ENCODE measurements around the gene KLHL17.
"Not testable (repeated sequence)": the region's sequence is repeated elsewhere in the genome, so short reads cannot be mapped to it uniquely, and the experiment has no call there.

Gene KLHL17

DNA sequence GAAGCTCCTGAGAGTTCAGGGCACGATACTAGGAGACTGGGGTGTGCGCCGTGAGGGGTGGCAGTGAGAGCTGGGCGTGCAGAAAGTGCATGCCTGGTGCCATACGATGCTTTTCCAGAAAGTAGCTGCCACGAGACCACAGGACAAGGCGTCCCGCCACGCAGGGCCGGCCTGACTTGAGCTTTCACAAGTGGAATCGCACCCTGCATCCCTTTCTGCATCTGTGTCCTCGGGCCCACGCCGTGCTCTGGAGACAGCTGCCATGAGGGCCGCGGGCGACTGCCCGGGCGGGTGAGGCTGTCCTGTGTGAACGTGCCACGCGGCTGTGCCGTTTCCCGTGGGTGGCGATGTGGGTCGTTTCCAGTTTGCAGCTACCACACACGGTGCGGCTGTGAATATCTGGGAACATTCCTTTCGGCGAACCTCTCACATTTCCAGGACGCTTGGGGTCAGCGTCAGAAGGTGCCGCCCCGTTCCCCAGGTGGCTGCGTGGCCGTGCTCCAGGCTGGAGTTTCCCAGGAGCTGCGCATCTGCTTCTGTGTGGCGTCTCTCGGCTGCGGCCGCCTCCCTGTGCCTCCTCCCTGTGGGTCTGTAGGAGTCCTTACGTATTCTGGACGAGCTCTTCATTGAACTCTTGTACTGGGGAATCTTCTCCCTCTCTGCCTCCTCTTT lies 22.5 kb downstream of the KLHL17 start:
- DNase-seq: no peak

DNA sequence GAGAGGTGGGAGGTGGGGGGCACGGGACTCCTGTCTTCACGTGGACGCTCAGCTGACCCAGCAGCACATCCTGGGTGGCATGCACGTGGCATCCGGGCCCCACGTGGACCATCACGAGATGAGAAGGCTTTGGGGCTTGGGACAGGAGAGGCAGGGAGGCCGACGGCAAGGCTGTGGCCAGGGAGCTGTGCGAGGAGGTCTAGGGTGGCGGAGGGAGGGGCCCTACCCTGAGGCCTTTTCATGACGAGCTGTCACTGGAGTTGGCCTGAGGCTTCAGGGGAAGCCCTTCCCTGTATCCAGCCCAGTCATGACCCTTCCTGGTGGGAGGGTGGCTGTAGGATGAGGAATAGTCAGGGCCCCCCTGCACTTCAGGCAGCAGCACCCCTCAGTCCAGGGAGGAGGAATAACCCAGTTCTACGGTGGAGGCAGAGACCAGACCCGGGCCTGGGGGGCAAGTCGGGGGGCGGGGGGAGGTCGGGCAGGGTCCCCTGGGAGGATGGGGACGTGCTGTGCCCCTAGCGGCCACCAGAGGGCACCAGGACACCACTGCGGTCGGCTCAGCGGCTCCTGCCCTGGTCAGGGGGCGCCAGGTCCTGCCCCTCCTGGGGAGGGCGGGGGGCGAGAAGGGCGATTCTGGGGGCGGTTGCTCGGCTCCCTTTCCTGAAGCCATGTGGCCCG lies 23.6 kb downstream of the KLHL17 start:
- peak; percentile 40 for DNase-seq

DNA sequence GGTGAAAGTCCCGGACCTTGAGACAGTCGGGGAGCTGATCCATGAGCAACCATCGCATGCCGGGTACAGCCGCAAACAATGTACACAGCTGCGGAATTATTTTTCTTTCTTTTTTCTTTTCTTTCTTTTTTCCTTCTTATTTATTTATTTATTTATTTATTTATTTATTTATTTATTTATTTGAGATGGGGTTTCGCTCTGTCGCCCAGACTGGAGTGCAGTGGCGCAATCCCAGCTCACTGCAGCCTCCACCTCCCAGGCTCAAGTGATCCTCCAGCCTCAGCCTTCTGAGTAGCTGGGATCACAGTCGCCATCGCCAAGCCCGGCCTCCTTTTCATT lies 24.1 kb downstream of the KLHL17 start:
- no peak for DNase-seq

DNA sequence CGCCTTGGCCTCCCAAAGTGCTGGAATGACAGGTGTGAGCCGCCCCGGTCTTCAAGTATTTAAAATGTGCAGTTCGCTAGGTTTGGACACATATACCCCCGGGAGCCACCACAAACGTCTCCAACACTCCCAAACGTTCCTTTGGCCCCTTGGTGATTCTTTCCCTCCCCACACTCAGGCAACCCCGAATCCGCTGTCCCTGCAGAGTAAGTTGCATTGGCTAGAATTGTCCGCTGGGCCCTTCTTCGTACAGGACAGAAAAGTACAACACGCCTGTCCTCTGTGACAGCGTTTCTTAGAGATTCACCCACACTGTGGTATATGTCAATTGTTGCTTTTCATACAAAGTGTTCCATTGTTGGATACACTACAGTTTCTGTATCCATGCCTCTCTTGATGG lies 24.7 kb downstream of the KLHL17 start:
- no peak for DNase-seq

DNA sequence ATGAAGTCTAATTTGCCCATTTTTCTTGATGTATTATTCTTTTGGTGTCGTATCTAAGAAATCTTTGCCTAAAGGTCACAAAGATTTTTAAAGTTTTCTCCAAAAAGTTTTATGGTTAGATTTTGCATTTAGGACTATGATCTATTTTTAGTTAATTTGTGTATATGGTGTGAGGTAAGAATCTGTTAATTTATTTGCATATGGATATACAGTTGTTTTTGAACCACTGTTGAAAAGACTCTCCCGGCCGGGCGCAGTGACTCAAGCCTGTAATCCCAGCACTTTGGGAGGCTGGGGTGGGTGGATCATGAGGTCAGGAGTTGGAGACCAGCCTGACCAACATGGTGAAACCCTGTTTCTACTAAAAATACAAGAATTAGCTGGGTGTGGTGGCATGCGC lies 27.7 kb downstream of the KLHL17 start:
- DNase-seq: not testable (repeated sequence)

DNA sequence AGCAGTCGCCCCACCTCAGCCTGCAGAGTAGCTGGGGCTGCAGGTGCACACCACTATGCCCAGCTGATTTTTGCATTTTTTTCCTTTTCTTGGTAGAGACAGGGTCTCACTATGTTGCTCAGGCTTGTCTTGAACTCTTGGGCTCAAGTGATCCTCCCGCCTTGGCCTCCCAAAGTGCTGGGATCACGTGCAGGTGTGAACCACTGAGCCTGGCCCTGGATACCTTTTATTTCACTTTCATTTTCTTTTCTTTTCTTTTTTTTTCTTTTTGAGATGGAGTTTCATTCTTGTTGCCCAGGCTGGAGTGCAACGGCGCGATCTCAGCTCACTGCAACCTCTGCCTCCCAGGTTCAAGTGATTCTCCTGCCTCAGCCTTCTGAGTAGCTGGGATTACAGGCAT lies 30.9 kb downstream of the KLHL17 start:
- DNase-seq: not testable (repeated sequence)

DNA sequence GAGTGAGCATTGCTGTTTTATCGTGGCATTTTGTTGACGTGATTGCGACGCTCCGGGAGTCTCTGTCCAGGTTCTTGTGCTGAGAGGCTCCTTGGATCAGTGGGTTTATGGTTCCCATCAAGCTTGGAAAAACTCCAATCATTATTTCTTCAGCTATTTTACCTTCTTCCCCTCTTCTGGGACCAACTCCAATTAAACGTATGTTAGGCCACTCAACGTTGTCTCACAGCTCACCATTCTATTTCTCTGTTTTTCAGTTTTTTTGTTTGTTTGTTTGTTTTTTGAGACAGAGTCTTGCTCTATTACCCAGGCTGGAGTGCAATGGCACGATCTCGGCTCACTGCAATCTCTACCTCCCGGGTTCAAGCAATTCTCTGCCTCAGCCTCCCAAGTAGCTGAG lies 31.5 kb downstream of the KLHL17 start:
- no peak for DNase-seq

DNA sequence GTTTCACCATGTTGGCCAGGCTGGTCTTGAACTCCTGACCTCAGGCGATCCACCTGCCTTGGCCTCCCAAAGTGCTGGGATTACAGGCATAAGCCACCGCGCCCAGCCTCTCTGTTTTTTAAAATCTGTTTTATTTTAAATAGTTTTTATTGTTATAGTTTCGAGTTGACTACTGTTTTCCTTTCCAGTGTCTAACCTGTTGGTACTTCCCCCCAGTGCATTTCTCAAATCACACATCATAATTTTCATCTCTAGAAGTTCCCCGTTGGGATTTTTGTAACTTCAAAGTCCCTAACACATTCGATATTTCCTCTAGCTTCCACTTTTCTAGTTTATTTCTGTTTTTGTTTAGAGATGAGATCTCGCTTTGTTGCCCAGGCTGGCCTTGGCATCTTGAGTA lies 32.0 kb downstream of the KLHL17 start:
- no peak for DNase-seq

DNA sequence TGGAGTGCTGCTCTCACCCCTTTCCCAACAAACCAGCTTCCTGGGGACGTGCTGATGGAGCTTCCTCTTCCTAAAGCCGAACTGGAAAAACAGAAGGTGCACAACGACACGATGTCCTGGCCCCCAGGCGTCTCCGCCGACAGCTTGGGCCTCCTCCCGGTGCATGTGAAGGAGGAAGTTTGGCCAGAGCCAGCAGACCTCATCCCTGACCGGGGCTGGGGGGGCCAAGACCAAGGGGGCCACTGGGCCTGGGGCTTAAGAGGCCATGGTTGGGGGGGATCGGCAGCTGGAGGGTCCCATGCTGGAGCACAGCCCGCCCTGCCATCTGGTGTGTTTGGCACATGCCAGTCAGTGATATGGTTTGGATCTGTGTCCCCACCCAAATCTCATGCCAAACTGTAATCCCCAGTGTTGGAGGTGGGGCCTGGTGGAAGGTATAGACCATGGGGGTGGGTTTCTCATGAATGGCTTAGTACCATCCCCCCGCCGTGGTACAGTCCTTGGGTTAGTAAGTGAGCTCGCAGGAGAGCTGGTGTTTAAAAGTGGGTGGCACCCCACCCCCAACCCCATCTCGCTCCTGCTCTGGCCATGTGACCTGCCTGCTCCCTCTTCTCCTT lies 33.1 kb downstream of the KLHL17 start:
- no peak for DNase-seq

DNA sequence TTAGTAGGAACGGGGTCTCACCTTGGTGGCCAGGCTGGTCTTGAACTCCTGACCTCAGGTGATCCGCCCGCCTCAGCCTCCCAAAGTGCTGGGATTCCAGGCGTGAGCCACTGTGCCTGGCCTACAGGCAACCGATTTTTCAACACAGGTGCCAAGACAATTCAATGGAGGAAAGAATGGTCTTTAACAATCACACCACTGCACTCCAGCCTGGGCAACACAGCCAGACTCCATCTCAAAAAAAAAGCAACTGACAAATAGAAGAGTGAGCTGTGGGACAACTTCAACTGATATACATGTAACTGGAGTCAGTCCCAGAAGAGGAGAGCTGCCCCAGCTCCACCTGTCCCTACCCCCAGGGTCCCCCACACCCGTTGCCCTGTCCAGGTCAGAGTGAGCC lies 34.2 kb downstream of the KLHL17 start:
- DNase-seq: not testable (repeated sequence)

DNA sequence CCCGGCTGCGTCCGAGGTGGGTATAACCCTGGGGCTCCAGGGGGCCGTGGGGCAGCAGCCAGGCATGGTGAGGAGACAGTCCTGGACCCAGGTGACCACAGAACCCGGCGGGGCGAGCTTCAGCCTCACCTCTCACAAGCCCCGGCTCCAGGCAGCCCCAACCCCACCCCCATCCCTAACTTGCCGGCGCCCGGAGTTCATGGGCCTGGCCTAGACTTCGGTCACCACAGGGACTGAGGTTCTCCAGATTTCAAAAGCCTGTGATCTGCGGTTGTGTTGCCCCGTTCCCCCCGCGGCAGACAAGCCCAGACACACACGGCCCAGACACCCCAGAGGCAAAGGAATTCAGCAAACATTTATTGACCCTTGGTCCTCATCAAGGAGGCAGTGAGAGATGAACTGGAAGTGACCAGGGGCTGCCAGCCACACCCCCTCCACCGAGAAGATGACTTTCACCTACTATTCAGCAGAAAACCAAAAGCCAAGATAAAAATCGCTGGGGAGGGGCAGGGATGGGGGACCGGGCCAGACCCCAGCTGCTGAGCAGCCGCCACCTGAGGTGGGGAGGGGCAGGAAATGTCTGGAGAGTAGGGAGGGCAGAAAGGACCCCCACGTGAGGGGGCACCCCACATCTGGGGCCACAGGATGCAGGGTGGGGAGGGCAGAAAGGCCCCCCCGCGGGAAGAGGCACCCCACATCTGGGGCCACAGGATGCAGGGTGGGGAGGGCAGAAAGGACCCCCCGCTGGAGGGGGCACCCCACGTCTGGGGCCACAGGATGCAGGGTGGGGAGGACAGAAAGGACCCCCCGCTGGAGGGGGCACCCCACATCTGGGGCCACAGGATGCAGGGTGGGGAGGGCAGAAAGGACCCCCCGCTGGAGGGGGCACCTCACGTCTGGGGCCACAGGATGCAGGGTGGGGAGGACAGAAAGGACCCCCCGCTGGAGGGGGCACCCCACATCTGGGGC lies 35.6 kb downstream of the KLHL17 start:
- DNase-seq: no peak

DNA sequence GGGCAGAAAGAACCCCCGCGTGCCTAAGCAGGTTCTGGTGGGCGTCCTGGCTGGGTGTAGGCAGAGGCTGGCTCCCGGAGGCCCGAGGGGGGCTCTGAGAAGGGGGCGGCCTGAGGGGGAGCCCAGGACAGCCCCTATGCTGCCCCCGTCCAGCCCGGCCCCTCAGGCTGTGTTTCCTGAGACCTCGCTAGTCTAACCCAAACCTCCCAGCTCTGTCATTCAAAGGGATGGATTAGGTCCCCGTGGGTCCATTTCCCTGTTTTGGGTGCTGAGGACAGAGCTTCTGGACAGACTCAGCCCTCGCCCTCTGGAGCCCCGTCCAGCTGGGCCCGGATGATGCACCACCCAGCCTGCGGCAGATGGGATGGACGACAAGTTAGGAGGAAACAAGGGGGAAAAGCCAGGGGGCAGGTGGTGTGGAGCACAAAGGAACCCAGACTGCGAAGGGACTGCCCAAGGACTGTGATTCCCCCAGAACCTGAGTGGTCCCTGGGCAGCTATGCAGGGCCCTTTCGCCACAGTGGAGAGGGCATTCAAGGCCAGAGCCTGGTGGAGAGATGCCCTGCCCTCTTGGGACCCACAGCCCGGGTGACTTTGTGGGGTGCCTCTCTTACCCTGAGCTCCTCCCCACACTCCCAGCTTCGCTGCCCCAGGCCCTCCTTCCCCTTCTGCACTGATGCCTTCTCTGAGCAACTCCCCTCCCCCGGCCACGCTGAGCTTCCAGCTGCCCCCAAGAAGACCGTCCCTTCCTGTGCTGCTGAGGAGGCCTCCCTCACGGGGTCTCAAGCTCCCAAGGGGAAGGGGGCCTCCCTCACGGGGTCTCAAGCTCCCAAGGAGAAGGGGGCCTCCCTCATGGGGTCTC lies 36.7 kb downstream of the KLHL17 start:
- no peak for DNase-seq

DNA sequence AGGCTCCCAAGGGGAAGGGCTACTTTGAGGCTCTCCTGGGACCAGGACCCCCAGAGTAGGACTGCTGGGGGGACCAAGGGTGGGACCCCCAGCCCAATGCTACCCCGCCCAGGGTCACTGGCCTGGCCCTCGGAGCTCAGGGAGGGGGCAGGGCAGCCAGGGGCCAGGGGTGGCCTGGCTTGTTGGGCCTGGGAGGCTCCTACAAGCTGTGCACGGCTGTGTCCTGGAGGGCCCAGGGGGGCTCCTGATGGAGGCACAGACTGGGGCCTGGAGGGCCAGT lies 37.3 kb downstream of the KLHL17 start:
- no peak for DNase-seq

DNA sequence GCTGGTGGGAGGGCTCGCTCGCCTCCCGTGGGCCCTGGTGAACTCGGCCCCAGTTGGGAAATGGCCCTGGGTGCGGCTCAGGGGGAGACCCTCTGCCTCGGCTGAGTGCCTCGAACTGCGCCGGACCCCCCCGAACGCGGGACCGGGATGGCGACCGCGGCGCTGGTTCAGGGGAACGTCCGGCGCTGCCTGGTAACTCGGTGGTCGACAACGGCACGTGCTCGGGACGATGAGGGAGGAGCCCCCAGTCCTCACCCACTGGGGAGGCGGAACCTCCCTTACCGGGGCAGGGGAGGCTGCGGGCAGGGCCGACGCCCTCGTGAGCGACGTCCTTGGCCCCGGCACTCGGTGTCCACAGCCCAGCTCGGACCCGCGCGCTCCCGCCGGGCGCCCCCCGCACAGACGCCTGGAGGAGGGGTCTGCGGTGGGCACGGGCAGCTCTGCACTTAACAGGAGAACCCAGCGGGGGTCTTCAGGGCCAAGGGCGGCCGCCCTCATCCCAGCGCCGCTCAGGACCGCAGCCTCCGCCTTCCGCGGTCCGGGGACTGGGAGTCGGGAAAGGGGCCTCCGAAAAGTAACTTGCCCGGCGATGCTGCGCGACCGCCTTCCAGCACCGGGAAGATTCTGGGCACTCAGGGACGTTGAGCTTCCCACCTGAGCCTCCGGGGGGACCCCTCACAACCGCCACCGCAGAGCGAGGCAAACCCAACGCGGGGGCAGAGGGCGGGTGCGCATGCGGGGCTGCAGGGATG lies 37.8 kb downstream of the KLHL17 start:
- no peak for DNase-seq

DNA sequence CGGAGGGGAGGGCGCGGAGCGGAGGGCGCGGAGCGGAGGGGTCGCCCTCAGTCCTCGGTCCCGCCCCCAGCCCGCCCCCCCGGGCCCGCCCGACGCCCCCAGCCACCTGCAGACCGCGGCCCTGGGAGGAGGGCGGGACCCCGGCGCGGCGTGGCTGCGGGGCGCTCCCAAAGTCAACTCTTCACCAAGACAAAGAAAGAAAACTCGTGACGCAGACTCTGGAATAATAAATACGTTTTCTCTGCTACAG lies 38.3 kb downstream of the KLHL17 start:
- no peak for DNase-seq

DNA sequence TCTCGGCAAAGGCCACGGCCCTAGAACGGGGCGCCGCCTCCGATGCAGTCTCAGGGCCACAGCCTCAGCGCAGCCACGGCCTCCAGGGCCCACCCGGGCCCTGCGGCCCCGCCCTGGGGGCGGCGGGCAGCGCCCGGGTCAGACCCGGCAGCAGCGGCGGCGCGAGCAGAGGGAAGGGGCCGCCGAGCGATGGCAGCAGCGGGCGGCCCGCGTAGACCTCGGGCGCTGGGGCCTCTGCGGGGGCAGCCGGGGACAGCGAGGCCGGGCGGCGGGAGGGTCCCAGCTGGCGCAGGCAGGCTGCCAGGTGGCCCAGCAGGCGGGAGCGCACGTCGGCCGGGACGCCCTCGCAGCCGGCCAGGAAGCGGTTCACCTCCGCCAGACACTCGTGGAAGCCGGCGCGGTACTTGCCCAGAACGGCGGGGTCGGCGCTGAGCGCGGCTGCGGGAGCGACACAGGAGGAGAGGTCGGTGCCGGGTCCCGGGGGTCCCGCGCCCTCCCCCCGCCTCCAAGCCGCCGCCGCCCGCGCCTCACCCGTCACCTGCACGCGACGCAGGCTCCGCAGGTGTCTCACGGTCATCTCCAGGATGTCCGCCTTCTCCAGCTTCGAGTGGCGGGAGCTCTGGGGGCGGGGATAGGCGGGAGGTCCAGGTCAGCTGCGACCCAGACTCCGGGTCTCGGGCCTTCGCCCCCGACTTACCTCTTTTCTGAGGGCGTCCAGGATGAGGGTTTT lies 38.8 kb downstream of the KLHL17 start:
- peak; percentile 33 for DNase-seq

DNA sequence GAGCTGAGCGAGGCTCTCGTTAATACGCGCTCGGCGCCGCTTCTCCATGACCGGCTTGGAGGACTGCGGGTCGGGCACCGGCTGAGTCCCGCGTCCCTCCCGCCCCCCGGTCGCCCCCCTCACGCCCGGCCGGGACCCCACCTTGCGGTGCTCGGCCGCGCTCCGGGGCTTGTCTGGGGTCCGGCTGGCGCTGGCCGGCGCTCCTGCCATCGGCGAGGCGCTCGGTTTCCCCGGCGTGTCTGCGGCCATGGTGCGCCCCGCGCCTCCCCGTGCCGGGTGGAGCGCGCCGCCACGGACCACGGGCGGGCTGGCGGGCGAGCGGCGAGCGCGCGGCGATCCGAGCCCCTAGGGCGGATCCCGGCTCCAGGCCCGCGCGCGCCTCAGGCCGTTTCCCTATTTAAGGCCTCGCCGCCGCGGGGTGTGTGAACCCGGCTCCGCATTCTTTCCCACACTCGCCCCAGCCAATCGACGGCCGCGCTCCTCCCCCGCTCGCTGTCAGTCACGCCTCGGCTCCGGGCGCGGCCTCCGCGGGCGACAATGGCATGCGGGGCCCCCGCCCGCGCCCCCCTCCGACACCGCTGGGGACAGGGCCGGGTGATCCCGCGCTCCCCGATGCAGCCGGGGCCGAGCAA lies 39.5 kb downstream of the KLHL17 start, which contains the start of gene HES4:
Gene HES4 (minus strand): TSS at position 373 of the 632 bp plus-strand sequence. CDS start 124 bp downstream, at position 249.
- peak; percentile 53 for DNase-seq

DNA sequence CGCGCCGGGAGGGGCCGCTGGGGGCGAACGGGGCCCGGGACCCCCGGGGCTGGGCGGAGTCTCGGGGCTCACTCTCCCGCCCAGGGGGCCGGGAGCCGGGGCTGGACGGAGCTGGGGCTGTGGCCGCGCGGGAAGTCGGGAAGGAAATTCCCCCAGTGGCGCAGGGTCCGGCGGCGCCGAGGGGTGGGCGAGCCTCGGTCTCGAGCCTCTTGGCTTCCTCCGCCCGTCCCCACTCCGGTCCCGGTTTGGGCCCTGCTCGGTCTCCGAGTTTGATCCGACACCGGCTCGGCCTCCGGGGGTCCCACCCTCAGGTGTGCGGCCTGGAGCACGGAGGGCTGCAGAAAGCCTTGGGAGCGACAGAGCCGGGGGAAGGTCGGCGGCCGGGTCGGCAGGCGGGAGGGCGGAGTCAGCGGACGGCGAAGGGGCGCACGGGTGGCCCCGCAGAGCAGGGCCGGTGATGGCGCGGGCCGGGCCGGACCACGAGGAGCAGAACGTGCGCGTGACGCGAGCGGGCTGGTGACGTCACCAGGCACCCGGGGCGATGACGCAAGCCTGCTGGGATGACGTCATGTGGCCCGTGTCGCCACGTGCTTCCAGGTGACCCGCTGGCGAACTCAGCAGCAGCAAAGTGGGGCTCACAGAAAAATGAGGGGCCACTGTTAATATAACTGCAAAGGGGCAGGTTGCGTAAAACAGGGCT lies 40.1 kb downstream of the KLHL17 start:
- peak; percentile 68 for DNase-seq

DNA sequence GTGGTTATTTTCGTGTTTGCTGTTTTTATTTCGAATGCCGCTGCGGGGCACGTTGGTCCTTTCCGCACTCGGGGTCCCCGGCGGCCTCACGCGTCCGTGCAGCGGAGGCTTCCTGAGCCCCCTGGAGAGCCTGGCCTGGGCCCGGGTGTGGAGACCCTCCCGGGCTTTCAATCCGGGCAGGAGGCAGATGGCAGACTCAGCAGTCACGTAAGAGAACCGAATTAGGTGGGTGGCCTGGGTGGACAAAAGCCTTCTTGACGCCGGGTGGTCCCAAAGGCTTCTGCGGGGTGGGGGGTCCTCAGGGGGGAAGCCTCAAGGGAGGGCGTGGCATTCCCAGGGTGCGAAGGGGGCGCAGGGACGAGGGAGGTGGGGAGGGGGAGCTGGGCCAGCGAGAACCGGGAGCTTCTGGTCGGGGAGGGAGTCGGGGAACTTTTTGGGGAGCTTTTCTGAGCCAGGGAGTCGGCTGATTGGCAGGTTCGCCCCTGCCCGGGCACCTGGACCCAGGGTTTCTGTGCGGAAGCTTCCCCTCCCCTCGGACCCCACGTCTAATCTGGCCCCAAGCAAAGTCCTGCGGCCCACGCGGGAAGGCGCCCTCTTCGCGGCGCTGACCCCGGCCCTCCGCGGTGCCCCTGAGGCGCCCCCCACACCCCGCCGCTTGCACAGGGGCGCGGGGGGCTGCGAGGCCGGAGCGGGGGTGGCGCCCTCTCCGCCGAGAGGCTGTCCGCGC lies 40.8 kb downstream of the KLHL17 start:
- no peak for DNase-seq
